GM18526 (cell line): ENCODE results near the gene TWF2.

Experiments
- POLR2A ChIP-seq: IDR thresholded peaks from 3 replicates; pipeline ENCODE4 v1.6.1; 2011; ENCODE audit not compliant: insufficient read length; ENCODE audit errors: extremely low read depth

The TWF2 gene

GRCh38 chr3:52210037-52210436 is 28.9 kb downstream of the TWF2 start:
- no peak for TF ChIP-seq POLR2A

DNA sequence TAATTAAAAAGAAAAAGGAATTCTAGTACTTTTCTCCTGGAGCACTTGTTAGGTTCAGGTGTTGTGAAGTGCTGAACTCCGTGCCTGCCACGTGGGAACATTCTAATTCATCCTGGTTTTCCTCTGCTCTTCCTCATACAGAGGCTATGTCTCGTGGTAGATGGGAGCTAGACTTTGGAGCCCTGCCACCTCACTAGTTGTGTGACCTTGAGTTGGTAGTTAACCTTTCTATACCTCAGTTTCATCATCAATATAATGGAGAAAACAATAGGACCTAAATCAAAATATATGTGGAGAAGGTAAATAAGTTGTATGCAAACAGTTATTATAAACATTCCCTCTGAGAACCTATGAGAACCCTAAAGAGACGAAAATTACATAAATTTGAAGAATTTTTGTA is 30.4 kb downstream of the TWF2 start:
- TF ChIP-seq POLR2A = no peak

DNA sequence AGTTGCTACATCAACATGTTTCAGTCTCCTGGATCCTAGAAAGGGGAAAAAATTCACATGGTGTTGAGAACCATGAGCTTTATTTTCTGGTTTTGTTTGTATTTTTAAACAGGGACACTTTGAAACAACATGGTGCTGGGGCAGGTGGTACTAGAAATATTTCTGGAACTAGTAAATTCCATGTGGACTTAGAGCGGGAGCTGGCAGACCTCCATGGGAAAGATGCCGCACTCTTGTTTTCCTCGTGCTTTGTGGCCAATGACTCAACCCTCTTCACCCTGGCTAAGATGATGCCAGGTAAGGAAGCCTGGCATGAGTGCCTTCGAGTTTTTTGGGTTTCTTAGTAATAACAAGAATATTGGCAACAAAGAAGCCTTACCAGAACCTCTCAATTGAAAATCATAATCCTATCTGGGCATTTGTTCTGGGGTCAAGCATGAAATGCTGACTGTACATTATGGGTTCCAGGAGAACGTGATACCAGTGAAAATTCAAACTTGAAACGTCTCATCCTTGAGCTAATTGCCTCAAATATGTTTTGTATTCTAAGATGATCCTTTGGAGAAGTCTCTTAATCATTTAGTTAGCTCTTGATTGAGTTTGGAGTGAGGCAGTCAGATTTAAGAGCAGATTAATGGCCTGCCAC is 33.1 kb downstream of the TWF2 start:
- TF ChIP-seq POLR2A = no peak

DNA sequence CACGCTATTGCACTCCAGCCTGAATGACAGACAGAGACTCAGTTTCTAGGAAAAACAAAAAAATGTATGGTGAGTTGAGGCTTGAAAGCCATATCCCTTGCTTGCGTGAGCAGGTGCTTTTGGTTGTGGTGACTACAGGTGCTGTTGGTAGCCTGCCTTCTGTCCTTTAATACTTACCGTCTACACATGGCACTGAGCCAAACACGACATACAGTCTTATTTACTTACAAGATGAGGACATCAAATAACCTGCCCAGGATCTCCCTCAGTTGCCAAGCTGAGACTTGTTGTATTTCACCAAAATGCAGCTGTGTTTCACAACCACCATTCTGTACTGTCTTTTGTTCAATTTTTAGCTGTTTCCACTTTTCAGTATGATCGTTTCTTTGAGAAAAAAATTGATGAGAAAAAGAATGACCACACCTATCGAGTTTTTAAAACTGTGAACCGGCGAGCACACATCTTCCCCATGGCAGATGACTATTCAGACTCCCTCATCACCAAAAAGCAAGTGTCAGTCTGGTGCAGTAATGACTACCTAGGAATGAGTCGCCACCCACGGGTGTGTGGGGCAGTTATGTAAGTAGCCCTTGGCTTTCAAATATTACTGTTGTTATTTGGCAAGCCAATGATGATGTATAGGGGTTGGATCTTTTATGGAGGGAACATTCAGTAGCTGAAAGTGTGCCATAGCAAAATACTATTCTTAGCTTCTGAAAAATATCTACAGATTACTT is 34.5 kb downstream of the TWF2 start:
- TF ChIP-seq POLR2A = no peak

- no peak for TF ChIP-seq POLR2A
These were observed 35.3 kb downstream of the TWF2 start for GRCh38 chr3:52203701-52204100.

GRCh38 chr3:52202384-52203077 is 36.4 kb downstream of the TWF2 start:
- no peak for TF ChIP-seq POLR2A

GRCh38 chr3:52200981-52201679 is 37.8 kb downstream of the TWF2 start:
- TF ChIP-seq POLR2A = no peak

- TF ChIP-seq POLR2A = no peak
These were observed 40.0 kb downstream of the TWF2 start for GRCh38 chr3:52198643-52199608.

GRCh38 chr3:52197842-52198625 is 40.9 kb downstream of the TWF2 start, which contains the start of gene ALAS1:
Gene ALAS1 (plus strand): TSS chr3:52198160. CDS start chr3:52199242, 1,082 bp downstream.
- TF ChIP-seq POLR2A = peak; percentile 97

GRCh38 chr3:52197499-52197841 is 41.5 kb downstream of the TWF2 start:
- TF ChIP-seq POLR2A = no peak

DNA sequence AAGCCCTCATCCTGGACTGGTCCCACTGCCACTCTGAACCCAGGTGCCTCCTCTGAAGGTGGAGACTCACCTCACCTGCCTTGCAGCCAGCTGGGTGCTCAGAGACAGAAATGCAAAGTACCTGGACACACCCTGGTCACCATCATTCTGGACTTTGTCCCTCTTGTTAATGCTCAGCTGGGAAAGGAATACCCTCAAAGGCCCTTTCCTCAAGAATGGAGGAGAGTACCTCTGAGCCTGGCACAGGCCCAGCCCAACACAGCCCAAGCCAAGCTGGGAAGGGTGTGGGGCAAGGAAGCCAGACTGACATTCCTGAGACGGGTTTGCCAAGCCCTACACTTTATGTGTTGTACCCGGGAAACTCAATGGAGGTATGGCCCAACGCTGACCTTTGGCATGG is 42.0 kb downstream of the TWF2 start:
- no peak for TF ChIP-seq POLR2A

DNA sequence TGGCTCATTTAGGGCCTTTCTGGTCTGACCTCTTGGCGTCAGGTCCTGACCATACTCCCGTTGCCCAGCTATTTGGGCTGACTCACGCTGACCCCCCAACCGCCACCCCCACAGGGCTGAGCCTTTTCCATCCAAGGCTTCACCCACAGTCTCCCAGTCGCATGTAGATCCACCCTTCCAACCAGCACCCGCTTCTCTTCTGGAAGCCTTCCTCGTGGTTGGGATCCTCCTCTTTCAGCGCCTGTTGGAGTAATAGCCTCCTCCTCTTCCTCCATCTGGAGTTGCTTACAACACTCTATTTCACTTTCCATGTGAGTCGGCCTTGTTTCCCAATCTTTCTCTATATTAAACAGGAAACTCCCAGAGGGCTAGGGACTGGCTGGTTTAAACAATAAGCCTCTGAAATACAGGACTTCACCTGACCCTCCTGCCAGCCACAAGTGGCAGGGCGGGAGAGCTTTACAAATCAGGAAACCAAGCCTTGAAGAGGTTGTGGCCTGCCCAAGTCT is 43.1 kb downstream of the TWF2 start:
- TF ChIP-seq POLR2A = no peak

DNA sequence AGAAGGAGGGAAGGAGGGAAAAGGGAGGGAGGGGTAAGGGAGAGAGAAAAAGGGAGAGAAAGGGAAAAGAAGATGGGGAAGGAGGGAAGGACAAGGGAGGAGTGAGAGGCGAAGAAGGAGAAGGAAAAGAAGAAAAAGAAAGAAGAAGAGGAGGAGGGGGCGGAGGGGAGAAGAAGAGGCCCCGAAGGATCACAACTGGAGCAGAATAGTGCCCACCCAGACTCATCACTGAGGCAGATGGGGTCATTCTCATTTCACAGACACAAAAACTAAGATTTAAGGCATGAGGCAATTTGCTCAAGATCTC is 43.7 kb downstream of the TWF2 start:
- TF ChIP-seq POLR2A = no peak
